BLaER1 (cell line): ENCODE results near the gene NMB.

Experiments
- H3K27ac ChIP-seq: shearing (Covaris generic); formaldehyde crosslinking; 2 replicates; pipeline ENCODE4 v1.8.1; 2022
- H3K27me3 ChIP-seq: shearing (Covaris generic); formaldehyde crosslinking; 2 replicates; pipeline ENCODE4 v1.8.1; 2022
- H3K36me3 ChIP-seq: shearing (Covaris generic); formaldehyde crosslinking; 2 replicates; pipeline ENCODE4 v1.8.1; 2022
- H3K4me1 ChIP-seq: shearing (Covaris generic); formaldehyde crosslinking; 2 replicates; pipeline ENCODE4 v1.8.1; 2022
- H3K4me2 ChIP-seq: shearing (Covaris generic); formaldehyde crosslinking; 2 replicates; pipeline ENCODE4 v1.8.1; 2022
- H3K4me3 ChIP-seq: shearing (Covaris generic); formaldehyde crosslinking; 2 replicates; pipeline ENCODE4 v1.8.1; 2022
- H3K9ac ChIP-seq: shearing (Covaris generic); formaldehyde crosslinking; 2 replicates; pipeline ENCODE4 v1.8.1; 2022
- H3K9me3 ChIP-seq: shearing (Covaris generic); formaldehyde crosslinking; 2 replicates; pipeline ENCODE4 v1.8.1; 2022
- H4K20me1 ChIP-seq: shearing (Covaris generic); formaldehyde crosslinking; 2 replicates; pipeline ENCODE4 v1.8.1; 2022
- Cebpa-rat ChIP-seq: shearing (Covaris generic); IDR thresholded peaks from 2 replicates; pipeline ENCODE4 v1.8.1; 2022

Gene NMB

DNA sequence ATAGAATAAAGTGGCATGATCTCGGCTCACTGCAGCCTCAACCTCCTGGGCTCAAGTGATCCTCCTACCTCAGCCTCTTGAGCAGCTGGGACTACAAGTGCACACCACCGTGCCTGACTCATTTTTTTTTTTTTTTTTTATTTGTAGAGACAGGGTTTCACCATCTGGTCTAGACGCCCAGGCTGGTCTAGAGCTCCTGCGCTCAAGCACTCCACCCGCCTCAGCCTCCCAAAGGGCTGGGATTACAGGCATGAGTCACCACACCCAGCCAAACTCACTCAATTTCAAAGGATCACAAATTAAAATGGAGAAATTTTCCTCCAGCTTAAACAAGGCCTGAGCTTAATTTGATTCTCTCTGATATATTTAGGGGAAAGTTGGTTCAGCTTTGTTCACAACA lies 27.3 kb upstream of the NMB start:
- H3K36me3 ChIP-seq, result peaks cover 88% of the 10 kb centered on the region
- H3K9ac ChIP-seq, result no peak overlapping the region
- H3K4me3 ChIP-seq, result no peak overlapping the region
- H3K9me3 ChIP-seq, result peaks cover 7% of the 10 kb centered on the region
- TF ChIP-seq Cebpa-rat, result no peak
- H4K20me1 ChIP-seq, result no peaks in the 10 kb centered on the region
- H3K27ac ChIP-seq, result no peak overlapping the region
- no peaks in the 10 kb centered on the region for H3K27me3 ChIP-seq
- H3K4me1 ChIP-seq, result peaks cover 3% of the 10 kb centered on the region; the same call in 1 of the 2 replicates
- H3K4me2 ChIP-seq, result no peak overlapping the region

DNA sequence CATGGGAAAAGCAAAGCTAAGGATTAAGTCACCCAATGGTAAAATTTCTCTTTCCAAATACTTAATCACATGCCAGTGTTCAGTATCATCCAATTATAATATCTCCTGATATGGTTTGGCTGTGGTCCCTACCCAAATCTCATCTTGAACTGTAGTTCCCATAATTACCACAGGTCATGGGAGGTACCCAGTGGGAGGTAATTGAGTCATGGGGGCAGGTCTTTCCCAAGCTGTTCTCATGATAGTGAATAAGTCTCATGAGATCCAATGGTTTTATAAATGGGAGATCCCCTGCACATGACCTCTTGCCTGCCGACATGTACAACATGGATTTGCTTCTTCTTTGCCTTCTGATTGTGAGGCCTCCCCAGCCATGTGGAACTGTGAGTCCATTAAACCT lies 26.1 kb upstream of the NMB start:
- H3K27ac ChIP-seq, result no peak overlapping the region
- no peaks in the 10 kb centered on the region for H3K27me3 ChIP-seq
- no peak overlapping the region for H3K4me3 ChIP-seq
- peaks cover 90% of the 10 kb centered on the region for H3K36me3 ChIP-seq
- no peak for TF ChIP-seq Cebpa-rat
- no peak overlapping the region for H3K4me2 ChIP-seq
- H3K9me3 ChIP-seq, result no peaks in the 10 kb centered on the region
- H3K9ac ChIP-seq, result no peak overlapping the region
- no peaks in the 10 kb centered on the region for H4K20me1 ChIP-seq
- no peaks in the 10 kb centered on the region for H3K4me1 ChIP-seq

DNA sequence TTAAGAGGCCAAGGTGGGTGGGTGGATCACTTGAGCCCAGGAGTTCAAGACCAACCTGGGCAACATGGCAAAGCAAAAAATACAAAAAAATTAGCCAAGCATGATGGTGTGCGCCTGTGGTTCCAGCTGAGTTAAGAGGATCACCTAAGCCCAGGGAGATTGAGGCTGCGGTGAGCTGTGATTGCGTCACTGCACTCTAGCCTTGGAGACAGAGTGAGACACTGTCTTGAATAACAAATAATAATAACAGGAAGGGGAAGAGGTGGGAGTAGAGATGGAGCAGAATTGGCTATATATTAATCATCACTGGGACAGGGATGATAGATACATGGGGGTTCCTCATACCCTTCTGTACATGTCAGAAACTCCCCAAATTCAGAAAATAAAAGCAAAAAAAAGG lies 23.8 kb upstream of the NMB start:
- no peaks in the 10 kb centered on the region for H3K27me3 ChIP-seq
- H3K4me3 ChIP-seq, result no peak overlapping the region
- H4K20me1 ChIP-seq, result no peaks in the 10 kb centered on the region
- TF ChIP-seq Cebpa-rat, result no peak
- no peak overlapping the region for H3K27ac ChIP-seq
- H3K9ac ChIP-seq, result no peak overlapping the region
- H3K4me1 ChIP-seq, result no peaks in the 10 kb centered on the region
- no peak overlapping the region for H3K4me2 ChIP-seq
- H3K9me3 ChIP-seq, result no peaks in the 10 kb centered on the region
- peaks cover 86% of the 10 kb centered on the region for H3K36me3 ChIP-seq

DNA sequence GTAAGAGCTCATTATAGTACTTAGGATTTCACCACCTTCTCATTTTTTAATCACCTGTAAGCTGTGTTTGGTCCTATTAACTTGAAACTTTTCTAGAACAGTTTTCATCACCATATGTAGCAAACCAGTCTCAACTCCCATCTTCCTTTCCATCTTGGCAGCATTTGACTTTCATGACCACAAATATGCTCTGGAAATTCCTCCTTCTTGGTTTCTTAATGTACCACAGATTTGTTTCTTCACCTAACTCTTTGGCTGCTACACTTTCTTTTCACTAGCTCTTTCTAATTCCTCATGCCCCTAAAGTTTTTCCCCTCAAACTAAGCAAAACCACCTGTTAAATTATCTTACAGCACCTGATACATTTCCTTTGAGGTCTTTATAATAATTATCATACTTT lies 13.2 kb upstream of the NMB start:
- H3K4me3 ChIP-seq, result no peak overlapping the region
- peaks cover 83% of the 10 kb centered on the region for H3K36me3 ChIP-seq
- no peak overlapping the region for H3K27ac ChIP-seq
- H3K27me3 ChIP-seq, result no peaks in the 10 kb centered on the region
- H3K9ac ChIP-seq, result no peak overlapping the region
- no peak for TF ChIP-seq Cebpa-rat
- no peaks in the 10 kb centered on the region for H3K4me1 ChIP-seq
- no peak overlapping the region for H3K4me2 ChIP-seq
- H4K20me1 ChIP-seq, result no peaks in the 10 kb centered on the region
- no peaks in the 10 kb centered on the region for H3K9me3 ChIP-seq

DNA sequence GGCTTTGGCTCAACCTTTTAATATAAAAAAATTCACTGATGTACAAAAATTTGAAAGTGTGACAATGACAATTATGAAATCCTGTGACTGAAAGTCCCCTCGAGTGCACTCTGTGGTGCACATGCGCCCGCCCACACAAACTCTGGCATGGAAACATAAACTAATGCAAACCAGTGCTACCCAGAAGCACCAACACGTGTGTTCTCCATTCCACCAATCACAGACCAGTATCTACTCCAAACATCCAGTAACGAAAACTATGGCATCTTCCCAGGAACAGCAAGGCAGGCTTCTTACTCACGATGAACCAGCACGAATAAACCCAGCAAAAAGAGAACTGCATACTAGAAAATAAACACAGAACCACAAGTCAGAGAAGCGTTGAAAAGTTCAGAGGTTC lies 11.7 kb upstream of the NMB start:
- H3K27me3 ChIP-seq, result no peaks in the 10 kb centered on the region
- peaks cover 84% of the 10 kb centered on the region for H3K36me3 ChIP-seq
- no peaks in the 10 kb centered on the region for H3K9me3 ChIP-seq
- H3K4me3 ChIP-seq, result no peak overlapping the region
- no peak for TF ChIP-seq Cebpa-rat
- no peak overlapping the region for H3K9ac ChIP-seq
- H4K20me1 ChIP-seq, result no peaks in the 10 kb centered on the region
- H3K27ac ChIP-seq, result no peak overlapping the region
- no peak overlapping the region for H3K4me2 ChIP-seq
- no peaks in the 10 kb centered on the region for H3K4me1 ChIP-seq

DNA sequence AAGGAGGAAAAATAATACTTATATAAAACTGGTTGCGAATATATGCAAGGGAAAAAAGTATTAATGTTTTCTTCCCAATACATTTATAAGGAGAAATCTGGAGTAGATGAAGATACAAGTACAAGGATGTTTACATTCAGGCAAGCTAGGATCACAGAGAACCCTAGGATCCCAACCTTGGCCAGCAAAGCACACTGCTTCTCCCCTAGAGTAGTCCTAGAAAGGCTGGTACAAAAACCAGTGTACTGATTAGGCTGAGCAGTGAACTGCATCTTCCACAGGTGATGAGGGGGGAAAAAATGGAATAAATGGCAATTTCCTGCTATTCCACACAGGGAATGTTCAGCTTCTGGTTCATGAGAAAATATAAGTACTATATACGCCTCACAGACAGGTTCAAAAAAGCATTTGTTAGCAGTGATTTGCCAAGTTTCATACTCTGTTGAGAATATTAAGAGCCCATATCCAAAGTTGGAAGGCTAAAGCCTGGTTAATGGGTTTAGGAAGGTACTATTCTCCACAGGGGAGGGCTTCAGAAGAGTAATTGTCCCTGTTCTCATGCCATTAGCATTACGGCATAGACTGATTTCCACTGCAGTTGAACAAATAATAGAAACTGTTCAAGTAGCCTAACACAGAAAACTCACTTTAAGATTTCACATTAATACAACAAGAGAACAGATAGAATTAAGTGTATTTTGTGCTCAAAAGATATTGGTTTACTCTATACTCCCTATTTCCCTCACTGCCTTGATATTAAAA lies 10.4 kb upstream of the NMB start:
- H3K36me3 ChIP-seq, result peaks cover 74% of the 10 kb centered on the region
- no peak overlapping the region for H3K4me2 ChIP-seq
- H3K27ac ChIP-seq, result no peak overlapping the region
- no peak for TF ChIP-seq Cebpa-rat
- H3K4me3 ChIP-seq, result no peak overlapping the region
- no peak overlapping the region for H3K9ac ChIP-seq
- H3K4me1 ChIP-seq, result no peaks in the 10 kb centered on the region
- no peaks in the 10 kb centered on the region for H3K27me3 ChIP-seq
- H3K9me3 ChIP-seq, result no peaks in the 10 kb centered on the region
- no peaks in the 10 kb centered on the region for H4K20me1 ChIP-seq

DNA sequence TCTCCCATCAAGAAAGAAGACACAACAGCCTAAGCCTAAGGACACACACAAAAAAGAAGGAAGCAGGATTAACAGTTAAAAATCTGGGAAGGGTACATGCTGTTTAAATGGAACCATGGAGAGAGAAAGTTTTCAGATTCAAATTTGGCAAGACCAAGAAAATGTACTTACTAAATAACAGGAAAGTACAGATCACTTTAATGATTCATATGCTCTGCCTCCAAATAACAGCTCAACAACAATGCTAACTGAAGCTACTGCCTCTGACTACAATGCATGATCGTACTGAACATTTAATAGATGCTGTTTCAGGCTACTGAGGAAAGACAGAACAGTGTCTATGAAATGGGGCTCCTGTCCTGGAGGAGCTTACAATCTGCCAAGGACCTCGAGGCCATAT lies 8.4 kb upstream of the NMB start:
- TF ChIP-seq Cebpa-rat, result no peak
- no peaks in the 10 kb centered on the region for H3K27me3 ChIP-seq
- no peak overlapping the region for H3K4me2 ChIP-seq
- H3K27ac ChIP-seq, result no peak overlapping the region
- no peaks in the 10 kb centered on the region for H3K9me3 ChIP-seq
- peaks cover 64% of the 10 kb centered on the region for H3K36me3 ChIP-seq
- no peak overlapping the region for H3K9ac ChIP-seq
- no peak overlapping the region for H3K4me3 ChIP-seq
- no peaks in the 10 kb centered on the region for H3K4me1 ChIP-seq
- H4K20me1 ChIP-seq, result no peaks in the 10 kb centered on the region

DNA sequence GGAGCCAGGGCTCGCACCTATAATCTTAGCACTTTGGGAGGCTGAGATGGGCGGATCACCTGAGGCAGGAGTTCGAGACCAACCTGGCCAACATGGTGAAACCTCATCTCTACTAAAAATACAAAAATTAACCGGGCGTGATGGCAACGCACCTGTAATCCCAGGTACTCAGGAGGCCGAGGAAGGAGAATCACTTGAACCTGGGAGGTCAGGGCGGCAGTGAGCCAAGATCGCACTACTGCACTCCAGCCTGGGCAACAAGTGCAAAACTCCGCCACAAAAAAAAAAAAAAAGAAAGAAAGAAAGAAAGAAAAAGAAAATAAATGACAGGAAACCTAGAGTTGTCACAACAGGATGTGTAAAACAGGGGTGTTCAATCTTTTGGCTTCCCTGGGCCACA lies 3.0 kb upstream of the NMB start:
- H3K4me1 ChIP-seq, result peaks cover 39% of the 10 kb centered on the region
- H3K27me3 ChIP-seq, result no peaks in the 10 kb centered on the region
- H4K20me1 ChIP-seq, result no peaks in the 10 kb centered on the region
- no peak overlapping the region for H3K4me2 ChIP-seq
- no peak overlapping the region for H3K9ac ChIP-seq
- H3K9me3 ChIP-seq, result no peaks in the 10 kb centered on the region
- no peak overlapping the region for H3K27ac ChIP-seq
- no peak for TF ChIP-seq Cebpa-rat
- H3K36me3 ChIP-seq, result peaks cover 15% of the 10 kb centered on the region
- H3K4me3 ChIP-seq, result no peak overlapping the region

DNA sequence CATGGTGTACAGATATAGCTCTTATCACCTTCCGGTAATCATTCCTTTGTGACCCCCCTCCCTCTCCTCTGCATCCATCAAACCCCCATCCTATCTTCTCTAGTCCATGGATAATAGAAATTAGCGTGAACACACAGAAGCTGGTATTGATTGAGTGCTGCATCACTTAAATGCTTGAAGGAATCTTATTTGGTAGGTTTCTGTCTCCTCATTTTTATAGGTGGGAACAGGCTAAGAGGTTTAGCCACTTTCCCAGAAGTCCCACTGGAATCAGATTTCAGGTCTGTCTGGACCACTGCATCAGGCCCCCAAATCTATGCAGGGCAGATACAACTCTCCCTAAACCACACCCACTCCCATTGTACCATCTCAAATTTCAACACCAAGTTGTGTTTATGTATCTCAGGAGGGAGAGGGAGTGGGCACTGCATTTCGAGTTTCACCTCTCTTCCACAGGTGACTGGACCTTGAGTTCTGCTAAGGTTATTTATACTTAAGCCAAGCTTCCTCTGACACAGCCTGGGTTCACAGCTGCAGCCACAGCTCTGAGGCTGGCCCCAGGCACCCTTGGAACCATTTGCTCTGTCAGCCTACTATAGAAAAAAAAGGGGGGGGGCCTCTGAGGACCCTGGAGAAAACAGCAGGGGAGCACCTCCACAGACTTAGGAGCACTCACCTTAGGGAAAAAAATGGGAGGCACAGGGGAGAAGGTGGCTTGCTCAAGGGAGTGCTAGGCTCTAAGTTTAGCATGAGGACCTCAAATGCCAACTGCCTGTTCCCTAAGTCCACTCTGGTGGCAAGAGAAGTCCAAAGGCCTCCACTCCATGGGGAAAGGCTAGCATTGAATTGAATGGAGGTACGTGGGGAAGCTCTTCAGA lies 2.1 kb upstream of the NMB start:
- no peak overlapping the region for H3K27ac ChIP-seq
- no peaks in the 10 kb centered on the region for H3K9me3 ChIP-seq
- peak overlapping the region; percentile 29; the same call in 1 of the 2 replicates for H3K4me2 ChIP-seq
- no peaks in the 10 kb centered on the region for H3K27me3 ChIP-seq
- H3K36me3 ChIP-seq, result peaks cover 6% of the 10 kb centered on the region
- H3K9ac ChIP-seq, result no peak overlapping the region
- TF ChIP-seq Cebpa-rat, result no peak
- peaks cover 41% of the 10 kb centered on the region for H3K4me1 ChIP-seq
- H3K4me3 ChIP-seq, result no peak overlapping the region
- H4K20me1 ChIP-seq, result no peaks in the 10 kb centered on the region

DNA sequence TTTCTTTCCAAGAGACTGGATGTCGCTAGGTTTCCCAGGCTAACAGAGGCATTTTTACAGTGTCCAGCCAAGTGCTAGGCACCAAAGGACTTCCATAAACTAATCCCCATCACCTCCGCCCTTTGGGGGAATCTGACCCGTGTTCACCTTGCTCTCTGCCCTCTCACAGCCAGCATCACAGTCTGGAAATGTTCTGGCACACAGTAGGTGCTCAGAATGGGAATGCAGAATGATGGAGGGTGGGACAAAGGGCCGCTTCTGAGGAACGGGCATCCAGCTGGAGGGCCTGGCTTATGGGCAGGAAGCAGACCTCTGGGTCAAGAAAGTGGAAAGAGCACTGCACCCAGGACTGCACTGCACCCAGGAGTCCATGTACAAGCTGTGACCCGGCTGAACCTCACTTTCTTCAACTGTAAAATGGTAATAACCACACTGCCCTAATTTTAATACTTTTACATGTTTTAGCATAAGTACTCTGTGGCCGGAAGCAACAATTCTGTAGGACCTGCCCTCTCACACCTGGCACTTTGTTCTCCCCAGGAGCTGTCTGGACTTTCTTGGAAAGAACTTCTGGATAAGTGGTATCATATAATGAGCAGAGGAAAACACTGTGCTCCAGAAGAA lies 901 bp upstream of the NMB start:
- Histone ChIP-seq H3K27ac (peak overlapping the region; percentile 85), H3K4me3 (peak overlapping the region; percentile 69), H3K9ac (peak overlapping the region; percentile 81), H3K4me1 (peaks cover 44% of the 10 kb centered on the region), H3K36me3 (no peaks in the 10 kb centered on the region; the same call in 1 of the 2 replicates), H3K27me3 (no peaks in the 10 kb centered on the region), H4K20me1 (no peaks in the 10 kb centered on the region), H3K9me3 (no peaks in the 10 kb centered on the region), H3K4me2 (peak overlapping the region; percentile 97)
- TF ChIP-seq Cebpa-rat, result no peak
